Rectal smooth muscle tissue (tissue), 1 donor: Measurements from ENCODE around the gene TMEM101.

Experiments
- H3K27ac ChIP-seq: one replicate; pipeline ENCODE4 v1.7.0; 2013; ENCODE audit warnings: low read depth, low read length, inconsistent platforms
- H3K27me3 ChIP-seq: one replicate; pipeline ENCODE4 v1.7.0; 2013; ENCODE audit warnings: low read length; ENCODE audit not compliant: control insufficient read depth, insufficient read depth
- H3K36me3 ChIP-seq: one replicate; pipeline ENCODE4 v1.7.0; 2013; ENCODE audit warnings: low read length; ENCODE audit not compliant: control insufficient read depth, insufficient read depth
- H3K4me1 ChIP-seq: one replicate; pipeline ENCODE4 v1.7.0; 2013; ENCODE audit warnings: low read length; ENCODE audit not compliant: control insufficient read depth, insufficient read depth
- H3K4me3 ChIP-seq: one replicate; pipeline ENCODE4 v1.7.0; 2013; ENCODE audit warnings: low read length
- H3K9ac ChIP-seq: one replicate; pipeline ENCODE4 v1.7.0; 2013; ENCODE audit warnings: low read length

TMEM101 gene

GRCh38 chr17:43988301-43988700 is 26.5 kb downstream of the TMEM101 start:
- peaks cover 17% of the 10 kb centered on the region for H3K27me3 ChIP-seq

GRCh38 chr17:43987131-43988021 is 27.4 kb downstream of the TMEM101 start:
- no peaks in the 10 kb centered on the region for H3K4me1 ChIP-seq
- peaks cover 21% of the 10 kb centered on the region for H3K27me3 ChIP-seq
- no peaks in the 10 kb centered on the region for H3K36me3 ChIP-seq
- H3K4me3 ChIP-seq = no peak overlapping the region
- no peak overlapping the region for H3K9ac ChIP-seq
- no peak overlapping the region for H3K27ac ChIP-seq

More at GRCh38 chr17:43988301-43988700, 26.5 kb downstream of the TMEM101 start:
- no peaks in the 10 kb centered on the region for H3K4me1 ChIP-seq
- H3K36me3 ChIP-seq = no peaks in the 10 kb centered on the region
- no peak overlapping the region for H3K27ac ChIP-seq
- H3K9ac ChIP-seq = no peak overlapping the region
- H3K4me3 ChIP-seq = no peak overlapping the region

GRCh38 chr17:43986225-43986981 is 28.4 kb downstream of the TMEM101 start:
- Histone ChIP-seq H3K4me1 (no peaks in the 10 kb centered on the region), H3K27ac (no peak overlapping the region), H3K9ac (no peak overlapping the region), H3K27me3 (peaks cover 25% of the 10 kb centered on the region), H3K36me3 (no peaks in the 10 kb centered on the region), H3K4me3 (no peak overlapping the region)

GRCh38 chr17:43984521-43984920 is 30.2 kb downstream of the TMEM101 start:
- Histone ChIP-seq H3K27me3 (peaks cover 25% of the 10 kb centered on the region), H3K36me3 (no peaks in the 10 kb centered on the region), H3K9ac (no peak overlapping the region), H3K27ac (no peak overlapping the region), H3K4me1 (no peaks in the 10 kb centered on the region), H3K4me3 (no peak overlapping the region)

GRCh38 chr17:43983515-43984411 is 31.0 kb downstream of the TMEM101 start:
- Histone ChIP-seq H3K27me3 (peaks cover 27% of the 10 kb centered on the region), H3K4me3 (peak overlapping the region; percentile 44), H3K27ac (no peak overlapping the region), H3K4me1 (no peaks in the 10 kb centered on the region), H3K36me3 (no peaks in the 10 kb centered on the region), H3K9ac (no peak overlapping the region)

GRCh38 chr17:43983196-43983514 is 31.6 kb downstream of the TMEM101 start:
- H3K4me3 ChIP-seq = no peak overlapping the region
- H3K4me1 ChIP-seq = no peaks in the 10 kb centered on the region
- peaks cover 28% of the 10 kb centered on the region for H3K27me3 ChIP-seq
- no peak overlapping the region for H3K27ac ChIP-seq
- no peaks in the 10 kb centered on the region for H3K36me3 ChIP-seq
- no peak overlapping the region for H3K9ac ChIP-seq

- Histone ChIP-seq H3K4me1 (no peaks in the 10 kb centered on the region), H3K36me3 (no peaks in the 10 kb centered on the region), H3K27ac (no peak overlapping the region), H3K27me3 (peaks cover 24% of the 10 kb centered on the region), H3K9ac (no peak overlapping the region), H3K4me3 (no peak overlapping the region)
These were observed 32.6 kb downstream of the TMEM101 start for GRCh38 chr17:43982171-43982570.

GRCh38 chr17:43979671-43980070 is 35.1 kb downstream of the TMEM101 start:
- H3K27me3 ChIP-seq = peaks cover 24% of the 10 kb centered on the region
- H3K4me3 ChIP-seq = no peak overlapping the region

GRCh38 chr17:43979011-43979410 is 35.8 kb downstream of the TMEM101 start:
- Histone ChIP-seq H3K9ac (no peak overlapping the region), H3K4me1 (no peaks in the 10 kb centered on the region), H3K36me3 (no peaks in the 10 kb centered on the region), H3K27me3 (peaks cover 18% of the 10 kb centered on the region), H3K4me3 (no peak overlapping the region), H3K27ac (no peak overlapping the region)

More at GRCh38 chr17:43979671-43980070, 35.1 kb downstream of the TMEM101 start:
- H3K27ac ChIP-seq = no peak overlapping the region
- H3K9ac ChIP-seq = no peak overlapping the region
- H3K36me3 ChIP-seq = no peaks in the 10 kb centered on the region
- no peaks in the 10 kb centered on the region for H3K4me1 ChIP-seq

GRCh38 chr17:43978078-43978477 is 36.7 kb downstream of the TMEM101 start:
- Histone ChIP-seq H3K27me3 (peaks cover 9% of the 10 kb centered on the region), H3K27ac (no peak overlapping the region), H3K9ac (no peak overlapping the region), H3K4me3 (no peak overlapping the region), H3K4me1 (no peaks in the 10 kb centered on the region), H3K36me3 (no peaks in the 10 kb centered on the region)

- H3K27ac ChIP-seq = no peak overlapping the region
- H3K9ac ChIP-seq = no peak overlapping the region
- no peaks in the 10 kb centered on the region for H3K36me3 ChIP-seq
- H3K4me3 ChIP-seq = no peak overlapping the region
- H3K27me3 ChIP-seq = peaks cover 6% of the 10 kb centered on the region
- no peaks in the 10 kb centered on the region for H3K4me1 ChIP-seq
These were observed 37.6 kb downstream of the TMEM101 start for GRCh38 chr17:43976963-43977837.
